Inflammatory macrophage (primary cell): ENCODE results near the gene ERI2.

Experiments used
- DNase-seq, 2 donors: peaks; one replicate each; pipeline ENCODE4 v3.0.0-alpha.2; 2020 to 2022
- total RNA-seq, 18 experiments: gene quantifications; one replicate each; lab custom pipeline; 2026; ENCODE audit warnings: mixed read lengths in 6 of 18, inconsistent platforms in 2 of 18; lab: John Stamatoyannopoulos, UW

ERI2 gene, protein sequence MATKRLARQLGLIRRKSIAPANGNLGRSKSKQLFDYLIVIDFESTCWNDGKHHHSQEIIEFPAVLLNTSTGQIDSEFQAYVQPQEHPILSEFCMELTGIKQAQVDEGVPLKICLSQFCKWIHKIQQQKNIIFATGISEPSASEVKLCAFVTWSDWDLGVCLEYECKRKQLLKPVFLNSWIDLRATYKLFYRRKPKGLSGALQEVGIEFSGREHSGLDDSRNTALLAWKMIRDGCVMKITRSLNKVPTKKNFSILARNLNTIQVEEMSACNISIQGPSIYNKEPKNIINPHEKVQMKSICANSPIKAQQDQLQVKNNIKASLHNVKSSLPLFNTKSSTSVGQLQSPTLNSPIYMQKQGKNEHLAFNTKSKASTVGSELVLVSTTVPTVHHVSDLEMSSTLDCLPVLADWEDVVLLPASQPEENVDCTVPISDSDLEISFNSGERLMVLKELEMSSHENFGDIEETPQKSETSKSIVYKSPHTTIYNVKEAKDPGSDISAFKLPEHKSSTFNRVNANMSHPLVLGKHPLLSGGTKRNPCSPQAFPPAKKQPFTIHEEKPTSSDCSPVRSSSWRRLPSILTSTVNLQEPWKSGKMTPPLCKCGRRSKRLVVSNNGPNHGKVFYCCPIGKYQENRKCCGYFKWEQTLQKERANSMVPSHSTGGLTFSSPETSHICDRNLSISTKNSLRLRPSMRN
- 6.6 to 46.6 (median 28.4) reads per million in 18 experiments for total RNA-seq

DNA sequence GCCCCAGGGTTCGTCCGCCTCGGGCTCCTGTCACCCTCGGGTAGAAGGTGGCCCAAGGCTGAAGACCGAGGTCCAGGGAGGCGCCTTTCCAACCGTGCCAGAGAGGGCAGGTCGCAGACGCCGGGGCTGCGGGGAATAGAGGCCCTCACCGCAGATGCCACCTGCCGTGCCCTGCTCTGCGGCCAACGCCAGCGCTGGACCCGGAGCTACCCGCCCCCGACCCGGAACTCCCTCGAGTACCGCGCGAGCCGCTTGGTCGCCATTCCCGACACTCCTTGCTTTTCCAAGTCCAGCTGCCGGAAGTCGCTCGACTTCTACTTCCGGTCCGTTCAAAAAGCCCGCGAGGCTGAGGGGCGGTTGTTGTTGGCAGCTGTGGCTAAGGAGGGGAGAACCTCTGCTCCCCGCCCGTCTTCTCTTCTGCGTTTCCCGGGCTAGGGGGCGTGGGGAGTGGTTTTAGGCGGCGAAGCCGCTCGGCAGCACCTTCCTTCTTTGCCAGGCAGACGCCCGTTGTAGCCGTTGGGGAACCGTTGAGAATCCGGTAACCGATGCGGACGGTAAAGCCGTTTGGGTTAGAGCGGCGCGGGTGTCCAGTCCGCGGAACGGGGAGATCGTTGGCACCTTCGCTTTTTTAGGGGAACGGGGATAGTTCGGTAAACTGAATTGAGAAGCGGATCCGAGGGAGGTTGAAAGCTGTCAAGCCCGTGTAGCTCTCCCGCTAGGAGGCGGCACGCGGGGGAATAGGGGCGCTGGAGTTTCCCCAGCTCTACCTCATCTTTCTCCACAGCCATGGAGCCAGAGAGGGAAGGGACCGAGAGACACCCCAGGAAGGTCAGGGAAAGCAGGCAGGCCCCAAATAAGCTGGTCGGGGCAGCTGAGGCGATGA lies at the start of gene ERI2, which contains the start of gene REXO5:
Gene ERI2 (minus strand): TSS at position 305 of the 883 bp plus-strand sequence. CDS start 42 bp downstream, at position 263.
Gene REXO5 (plus strand): TSS at position 360 of the 883 bp plus-strand sequence. CDS start 427 bp downstream, at position 787.
- DNase-seq, result peak; percentile 90 to 94

GRCh38 chr16:20854963-20855362 lies 48.7 kb upstream of the ERI2 start:
- DNase-seq, result no peak

DNA sequence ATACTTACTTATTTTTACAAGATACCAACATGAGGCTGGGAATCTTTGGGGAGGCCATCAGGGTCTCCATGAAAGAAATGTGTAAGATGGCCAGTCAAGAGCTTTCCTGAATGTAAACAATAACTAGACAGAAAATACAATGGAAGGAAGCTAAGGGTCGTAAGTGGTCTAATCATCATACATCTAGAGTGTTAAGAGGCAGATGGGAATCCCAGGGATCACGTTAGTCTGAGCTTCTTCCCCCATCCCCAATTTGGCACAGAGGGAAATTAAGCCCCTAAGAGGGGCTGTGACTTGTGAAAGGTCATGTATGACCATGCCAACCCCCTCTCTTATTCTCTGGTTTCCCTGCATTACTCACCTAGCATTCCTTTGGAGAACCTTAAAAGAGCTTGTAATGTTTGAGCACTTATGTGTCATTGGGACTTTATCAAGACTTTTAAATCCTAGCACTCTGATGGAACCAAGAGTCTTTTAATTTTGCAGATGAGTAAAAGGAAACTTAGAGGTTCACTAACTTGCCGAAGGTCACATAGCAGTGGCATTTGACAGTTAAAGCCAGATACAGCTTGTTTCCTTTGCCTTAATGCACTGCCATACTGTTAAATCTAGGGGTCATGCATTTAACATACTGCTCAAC lies 47.8 kb upstream of the ERI2 start:
- no peak for DNase-seq

- DNase-seq, result no peak
Observed at GRCh38 chr16:20853143-20853542, 46.9 kb upstream of the ERI2 start.

DNA sequence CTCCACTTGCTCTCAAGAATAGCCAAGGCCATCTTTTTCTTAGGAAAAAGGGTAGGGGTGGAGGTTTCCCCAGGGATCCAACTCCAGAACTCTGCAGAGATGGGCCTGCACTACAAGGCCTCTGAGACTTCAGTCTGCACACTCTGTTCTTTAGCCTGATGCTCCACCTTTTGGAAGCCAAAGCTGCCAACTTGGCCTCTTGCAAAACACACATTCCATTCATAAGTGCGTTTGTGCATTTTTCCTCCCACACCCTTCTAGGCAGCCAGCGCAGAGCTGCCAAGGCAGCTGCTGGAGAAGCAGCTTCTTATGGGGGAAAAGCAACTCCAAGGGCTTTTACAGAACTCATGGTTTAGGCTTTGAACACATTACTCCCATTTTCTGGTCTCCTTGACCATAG lies 45.3 kb upstream of the ERI2 start:
- DNase-seq, result no peak

DNA sequence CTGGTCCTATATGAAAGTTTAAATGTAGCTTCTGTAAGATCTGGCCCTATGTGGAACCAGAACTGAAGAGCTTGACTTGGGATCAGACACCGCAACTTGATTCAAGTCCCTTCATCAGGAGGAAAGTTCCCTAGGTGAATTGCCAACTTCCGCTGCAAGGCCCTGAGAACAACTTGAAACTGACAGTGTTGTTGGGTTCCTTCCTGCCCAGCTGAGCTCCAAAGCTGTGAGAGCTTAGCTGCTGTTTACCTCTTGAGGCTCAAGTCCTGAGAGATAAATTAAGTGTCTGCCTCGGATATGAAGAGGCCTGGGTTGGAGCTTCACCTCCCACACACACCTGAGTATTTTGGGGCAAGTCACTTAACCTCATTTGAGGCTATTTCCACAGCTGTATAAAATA lies 44.7 kb upstream of the ERI2 start:
- no peak for DNase-seq

GRCh38 chr16:20849589-20850390 lies 43.5 kb upstream of the ERI2 start:
- DNase-seq, result peak; percentile 67 to 72

GRCh38 chr16:20847550-20847949 lies 41.3 kb upstream of the ERI2 start:
- DNase-seq, result no peak

DNA sequence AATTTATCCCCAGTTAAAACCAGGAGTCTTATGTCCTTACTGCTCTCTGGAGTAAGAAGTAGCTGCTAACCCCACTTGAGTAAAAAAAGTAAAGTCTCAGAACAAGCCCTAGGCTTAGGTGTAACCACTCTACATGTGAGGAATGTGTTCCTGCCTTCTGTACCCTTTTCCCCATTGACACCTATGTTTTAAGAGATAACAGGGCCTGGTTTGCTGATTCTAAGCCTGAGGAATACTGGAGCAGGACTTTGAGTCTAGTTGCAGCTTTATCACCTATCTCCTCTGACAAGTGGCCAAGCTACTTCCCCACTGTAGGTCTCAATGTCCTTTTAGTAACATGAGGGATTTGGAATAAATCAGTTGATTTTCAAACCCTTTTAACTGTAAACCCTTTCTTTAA lies 40.3 kb upstream of the ERI2 start:
- DNase-seq, result no peak

DNA sequence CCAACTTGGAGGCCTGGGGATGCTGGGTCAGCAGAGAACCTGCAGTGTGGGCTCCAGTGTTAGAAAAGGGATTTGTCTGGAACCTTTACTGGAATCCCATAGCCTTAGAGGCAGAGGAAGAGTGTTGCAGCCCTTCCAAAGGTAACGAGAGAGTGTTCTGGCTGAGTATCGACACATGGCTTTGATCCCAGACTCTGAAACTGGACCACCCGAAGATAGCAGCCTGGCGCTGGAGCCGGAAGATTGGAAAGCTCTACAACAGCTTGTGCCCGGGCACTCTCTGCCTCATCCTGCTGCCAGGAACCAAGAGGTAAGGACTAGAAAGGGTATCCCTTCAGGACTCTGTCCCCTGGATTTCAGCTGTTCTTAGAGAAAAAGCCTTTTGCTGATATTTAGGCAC lies 39.8 kb upstream of the ERI2 start:
- DNase-seq, result no peak

GRCh38 chr16:20844588-20844987 lies 38.3 kb upstream of the ERI2 start:
- DNase-seq, result peak; percentile 28 to 49

GRCh38 chr16:20844054-20844453 lies 37.8 kb upstream of the ERI2 start:
- no peak for DNase-seq

DNA sequence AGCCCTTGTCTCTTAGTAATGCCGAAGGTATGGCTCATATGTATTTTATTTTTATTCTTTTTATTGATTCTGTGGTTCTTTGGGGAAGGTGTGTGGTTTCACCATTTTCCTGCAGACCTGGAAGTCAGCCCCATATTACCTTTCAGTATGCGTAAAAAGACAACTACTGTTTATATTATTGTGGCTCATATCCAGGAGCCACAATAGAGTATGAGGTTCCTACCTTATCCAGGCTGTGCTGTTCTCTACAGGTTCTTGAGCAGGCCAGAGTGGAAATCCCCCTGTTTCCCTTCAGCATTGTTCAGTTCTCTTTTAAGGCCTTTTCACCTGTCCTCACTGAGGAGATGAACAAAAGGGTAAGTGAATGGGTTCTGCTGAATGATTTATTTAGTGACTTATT lies 33.2 kb upstream of the ERI2 start:
- DNase-seq, result no peak

DNA sequence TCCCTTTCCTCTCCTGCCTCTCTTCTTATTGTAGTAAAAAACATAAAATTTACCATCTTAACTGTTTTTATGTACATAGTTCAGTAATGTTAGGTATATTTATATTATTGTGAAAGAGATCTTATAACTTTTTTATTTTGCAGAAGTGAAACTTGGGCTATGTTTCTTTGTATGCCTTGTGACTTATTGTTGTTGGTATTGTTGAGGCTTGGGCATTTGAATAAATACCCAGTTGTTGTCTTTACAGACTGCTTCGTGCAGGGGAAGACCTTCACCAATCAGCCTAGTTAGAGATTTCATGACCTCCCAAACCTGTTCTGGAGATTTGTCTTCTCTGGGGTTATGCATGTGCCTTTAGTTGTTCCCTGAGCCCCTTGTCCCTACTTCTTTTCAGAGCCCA lies 32.0 kb upstream of the ERI2 start:
- peak in 1 of 2 donors; percentile 43 for DNase-seq

GRCh38 chr16:20833086-20833485 lies 26.8 kb upstream of the ERI2 start:
- DNase-seq, result no peak

DNA sequence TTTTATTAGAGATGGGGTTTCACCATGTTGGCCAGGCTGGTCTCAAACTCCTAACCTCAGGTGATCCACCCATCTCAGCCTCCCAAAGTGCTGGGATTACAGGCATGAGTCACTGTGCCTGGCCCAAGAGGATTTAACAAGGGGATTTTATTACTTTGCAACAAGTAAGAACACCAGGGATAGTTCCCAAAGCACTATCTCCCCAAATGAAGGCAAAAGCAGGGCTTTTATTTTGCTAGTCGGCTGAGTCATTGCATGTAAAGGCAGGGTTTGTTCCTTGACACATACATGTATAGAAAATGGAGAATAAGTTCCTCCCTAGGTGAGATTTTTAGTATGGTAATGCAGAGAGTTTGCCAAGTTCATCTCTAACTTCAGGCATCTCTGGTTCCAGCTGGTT lies 24.1 kb upstream of the ERI2 start:
- no peak for DNase-seq

DNA sequence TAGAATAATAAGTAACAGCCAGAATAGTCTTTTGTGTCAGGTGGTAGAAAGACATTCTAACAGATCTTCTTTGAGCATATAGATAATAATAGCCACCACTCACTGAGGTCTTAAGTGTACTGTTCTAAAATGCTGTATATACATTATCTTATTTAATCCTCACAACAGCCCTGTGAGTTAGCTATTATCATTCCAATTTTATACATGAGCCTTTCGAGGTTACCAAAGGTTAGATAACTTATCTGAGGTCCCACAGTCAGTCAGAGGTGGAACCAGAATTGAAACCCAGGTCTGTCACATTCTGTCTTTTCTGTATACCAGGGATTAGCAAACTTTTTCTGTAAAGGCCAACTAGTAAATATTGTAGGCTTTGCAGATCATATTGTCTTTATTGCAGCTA lies 23.3 kb upstream of the ERI2 start:
- DNase-seq, result no peak

- DNase-seq, result no peak
Observed at GRCh38 chr16:20826039-20826566, 19.8 kb upstream of the ERI2 start.

GRCh38 chr16:20822521-20823325 lies 16.5 kb upstream of the ERI2 start:
- peak; percentile 24 to 29 for DNase-seq

DNA sequence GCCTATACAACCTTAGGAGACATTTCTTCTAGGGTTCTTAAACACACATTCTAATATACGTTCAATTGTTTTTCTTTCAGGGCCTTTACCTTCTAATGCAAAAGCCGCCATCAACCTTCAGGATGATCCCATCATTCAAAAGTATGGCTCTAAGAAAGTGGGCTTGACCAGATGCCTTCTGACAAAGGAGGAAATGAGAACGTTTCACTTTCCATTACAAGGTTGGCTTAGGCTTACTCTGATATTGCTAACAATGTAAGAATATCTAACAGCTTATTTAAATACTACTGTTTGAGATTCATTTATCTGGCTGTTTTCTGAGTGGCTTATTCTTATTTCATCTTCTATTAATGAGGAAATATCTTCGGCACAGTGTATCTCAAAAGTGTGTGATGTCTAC lies 15.4 kb upstream of the ERI2 start:
- no peak for DNase-seq
